Keratinocyte (primary cell): Measurements from ENCODE around the gene PLCB3. TPM values are rescaled to one million over a fixed set of nuclear protein-coding genes. Genes with fewer than 3 reads are reported as not detected.

Source experiments
- DNase-seq: peaks from one replicate; pipeline ENCODE4 v3.0.0-alpha.2; 2011; ENCODE audit warnings: low read depth, missing footprints, low spot score
- FAIRE-seq: peaks from 2 replicates; lab custom pipeline; 2011; peaks lifted over from hg19 to GRCh38; lab: Jason Lieb, UNC
- H2AFZ ChIP-seq: 2 replicates; pipeline ENCODE4 v1.6.0; 2012; ENCODE audit warnings: low read length, control low read depth, inconsistent platforms; ENCODE audit not compliant: control insufficient read depth
- H3K27ac ChIP-seq: 2 replicates; pipeline ENCODE4 v1.5.1; 2011; ENCODE audit warnings: low read length; ENCODE audit not compliant: control insufficient read depth, insufficient read depth
- H3K27me3 ChIP-seq: 3 replicates; pipeline ENCODE4 v1.6.0; 2011; ENCODE audit warnings: low read length; ENCODE audit not compliant: control insufficient read depth, insufficient read depth; ENCODE audit errors: extremely low read depth
- H3K36me3 ChIP-seq, 2 experiments: 2 replicates in 1 of 2; 3 replicates in 1 of 2; pipeline ENCODE4 v1.5.1; 2011; ENCODE audit warnings: low read length in 2 of 2, mild to moderate bottlenecking in 1 of 2; ENCODE audit not compliant: control insufficient read depth in 2 of 2, insufficient read depth in 2 of 2; ENCODE audit errors: extremely low read depth in 1 of 2
- H3K4me1 ChIP-seq: 3 replicates; pipeline ENCODE4 v1.5.1; 2011; ENCODE audit warnings: low read length; ENCODE audit not compliant: control insufficient read depth, insufficient read depth; ENCODE audit errors: extremely low read depth
- H3K4me2 ChIP-seq: 3 replicates; pipeline ENCODE4 v1.6.0; 2011; ENCODE audit warnings: low read depth, low read length; ENCODE audit not compliant: control insufficient read depth, insufficient read depth; ENCODE audit errors: extremely low read depth
- H3K4me3 ChIP-seq, 3 experiments: fragments of 200-600 bp in 1 of 3; sonication (generic) in 1 of 3; 2 replicates in 2 of 3; 3 replicates in 1 of 3; pipeline ENCODE4 v1.5.1; 2011 to 2016; ENCODE audit warnings: low read length in 3 of 3, mild to moderate bottlenecking in 3 of 3, control low read depth in 2 of 3, inconsistent platforms in 1 of 3, low read depth in 1 of 3, mixed read lengths in 1 of 3, mixed run types in 1 of 3, moderate library complexity in 1 of 3; ENCODE audit not compliant: control insufficient read depth in 2 of 3, insufficient read depth in 2 of 3; ENCODE audit errors: extremely low read depth in 1 of 3
- H3K79me2 ChIP-seq: 2 replicates; pipeline ENCODE4 v1.6.0; 2012; ENCODE audit warnings: low read length; ENCODE audit not compliant: control insufficient read depth, insufficient read depth
- H3K9ac ChIP-seq: 3 replicates; pipeline ENCODE4 v1.6.0; 2011; ENCODE audit warnings: low read length; ENCODE audit not compliant: control insufficient read depth, insufficient read depth; ENCODE audit errors: extremely low read depth
- H3K9me1 ChIP-seq: 3 replicates; pipeline ENCODE4 v1.6.0; 2011; ENCODE audit warnings: low read length; ENCODE audit not compliant: control insufficient read depth, insufficient read depth; ENCODE audit errors: extremely low read depth
- H3K9me3 ChIP-seq: 2 replicates; pipeline ENCODE4 v1.5.1; 2012; ENCODE audit warnings: low read depth, low read length; ENCODE audit not compliant: control insufficient read depth
- H4K20me1 ChIP-seq: 3 replicates; pipeline ENCODE4 v1.6.0; 2011; ENCODE audit warnings: low read length; ENCODE audit not compliant: control insufficient read depth, insufficient read depth; ENCODE audit errors: extremely low read depth
- EZH2 ChIP-seq: IDR thresholded peaks from one replicate; pipeline ENCODE4 v1.6.1; 2012; ENCODE audit warnings: inconsistent platforms, mild to moderate bottlenecking, low read length, moderate library complexity
- dilution Hi-C: fragments of 300-500 bp; cut with MboI; formaldehyde crosslinking; loops from one replicate; pipeline ENCODE4 v1.7.0; 2020; ENCODE audit warnings: low sequenced_read_pairs; ENCODE audit not compliant: extremely low pct_ligation_motif_present
- polyA plus RNA-seq, 5 experiments: library from polyadenylated mRNA; depleted of rRNA in 3 of 5; stranded (reverse) in 3 of 5; stranded (forward) in 1 of 5; unstranded in 1 of 5; fragments of >200 nt; gene quantifications; 1 replicate in 1 of 5; 2 replicates in 3 of 5; 3 replicates in 1 of 5; pipeline versions ENCODE4 v1.2.1 to v1.2.3, GENCODE V29; 2011 to 2012; ENCODE audit warnings: missing spikeins in 2 of 5, low read depth in 1 of 5, low replicate concordance in 1 of 5
- TF ChIP-seq, protein P1 (sequence below), 3 experiments: IDR thresholded peaks in 1 of 3; conservative IDR thresholded peaks in 1 of 3; optimal IDR thresholded peaks in 1 of 3; 2 replicates in 2 of 3; 3 replicates in 1 of 3; pipeline versions ENCODE3 to v1.5.1; 2011; ENCODE audit warnings: low read length in 3 of 3, mild to moderate bottlenecking in 3 of 3, moderate library complexity in 2 of 3, control low read depth in 1 of 3, inconsistent platforms in 1 of 3; ENCODE audit not compliant: insufficient read depth in 2 of 3; ENCODE audit errors: extremely low read depth in 1 of 3

PLCB3 gene
- polyA plus RNA-seq, 1 donor (not counting 4 experiments of a cell fraction or from before 2014, with no cell fraction given): 32.5 TPM

DNA sequence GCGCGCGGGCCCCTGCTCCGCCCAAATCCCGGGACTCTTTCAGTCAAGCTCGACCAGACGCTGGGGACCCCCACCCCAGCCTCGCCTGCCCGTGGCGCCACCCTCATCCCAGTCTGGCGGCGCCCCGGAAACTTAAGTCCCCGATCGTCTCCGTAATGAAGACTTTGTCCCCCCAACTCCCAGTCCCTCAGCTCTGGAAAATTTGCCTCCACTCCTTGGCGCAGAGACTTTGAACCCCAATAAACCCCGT lies 348 bp downstream of the PLCB3 start:
- H3K9ac ChIP-seq: peak overlapping the region; percentile 90
- no peaks in the 10 kb centered on the region for H3K9me1 ChIP-seq
- peaks cover 18 to 28% of the 10 kb centered on the region in 2 experiments for H3K36me3 ChIP-seq
- no peak overlapping the region for H2AFZ ChIP-seq
- peaks cover 37% of the 10 kb centered on the region for H3K79me2 ChIP-seq
- H3K4me2 ChIP-seq: peak overlapping the region; percentile 87
- H4K20me1 ChIP-seq: peaks cover 8% of the 10 kb centered on the region
- FAIRE-seq: no peak
- DNase-seq: no peak
- H3K27ac ChIP-seq: peak overlapping the region; percentile 61
- no peaks in the 10 kb centered on the region for H3K9me3 ChIP-seq
- TF ChIP-seq, protein P1, sequence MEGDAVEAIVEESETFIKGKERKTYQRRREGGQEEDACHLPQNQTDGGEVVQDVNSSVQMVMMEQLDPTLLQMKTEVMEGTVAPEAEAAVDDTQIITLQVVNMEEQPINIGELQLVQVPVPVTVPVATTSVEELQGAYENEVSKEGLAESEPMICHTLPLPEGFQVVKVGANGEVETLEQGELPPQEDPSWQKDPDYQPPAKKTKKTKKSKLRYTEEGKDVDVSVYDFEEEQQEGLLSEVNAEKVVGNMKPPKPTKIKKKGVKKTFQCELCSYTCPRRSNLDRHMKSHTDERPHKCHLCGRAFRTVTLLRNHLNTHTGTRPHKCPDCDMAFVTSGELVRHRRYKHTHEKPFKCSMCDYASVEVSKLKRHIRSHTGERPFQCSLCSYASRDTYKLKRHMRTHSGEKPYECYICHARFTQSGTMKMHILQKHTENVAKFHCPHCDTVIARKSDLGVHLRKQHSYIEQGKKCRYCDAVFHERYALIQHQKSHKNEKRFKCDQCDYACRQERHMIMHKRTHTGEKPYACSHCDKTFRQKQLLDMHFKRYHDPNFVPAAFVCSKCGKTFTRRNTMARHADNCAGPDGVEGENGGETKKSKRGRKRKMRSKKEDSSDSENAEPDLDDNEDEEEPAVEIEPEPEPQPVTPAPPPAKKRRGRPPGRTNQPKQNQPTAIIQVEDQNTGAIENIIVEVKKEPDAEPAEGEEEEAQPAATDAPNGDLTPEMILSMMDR (optimal IDR thresholded peaks at IDR 0.05 in 1 of 3, IDR thresholded peaks at IDR 0.05 in 1 of 3, conservative IDR thresholded peaks at IDR 0.05 in 1 of 3; ENCODE audit: extremely low read depth in 1 of 3, insufficient read depth in 2 of 3, low read length in 3 of 3): no peak
- TF ChIP-seq EZH2: no peak
- dilution Hi-C loops: no loop called here
- peak overlapping the region; percentile 77 to 96 (median 96) for H3K4me3 ChIP-seq
- H3K4me1 ChIP-seq: peaks cover 27% of the 10 kb centered on the region
- H3K27me3 ChIP-seq: no peaks in the 10 kb centered on the region

DNA sequence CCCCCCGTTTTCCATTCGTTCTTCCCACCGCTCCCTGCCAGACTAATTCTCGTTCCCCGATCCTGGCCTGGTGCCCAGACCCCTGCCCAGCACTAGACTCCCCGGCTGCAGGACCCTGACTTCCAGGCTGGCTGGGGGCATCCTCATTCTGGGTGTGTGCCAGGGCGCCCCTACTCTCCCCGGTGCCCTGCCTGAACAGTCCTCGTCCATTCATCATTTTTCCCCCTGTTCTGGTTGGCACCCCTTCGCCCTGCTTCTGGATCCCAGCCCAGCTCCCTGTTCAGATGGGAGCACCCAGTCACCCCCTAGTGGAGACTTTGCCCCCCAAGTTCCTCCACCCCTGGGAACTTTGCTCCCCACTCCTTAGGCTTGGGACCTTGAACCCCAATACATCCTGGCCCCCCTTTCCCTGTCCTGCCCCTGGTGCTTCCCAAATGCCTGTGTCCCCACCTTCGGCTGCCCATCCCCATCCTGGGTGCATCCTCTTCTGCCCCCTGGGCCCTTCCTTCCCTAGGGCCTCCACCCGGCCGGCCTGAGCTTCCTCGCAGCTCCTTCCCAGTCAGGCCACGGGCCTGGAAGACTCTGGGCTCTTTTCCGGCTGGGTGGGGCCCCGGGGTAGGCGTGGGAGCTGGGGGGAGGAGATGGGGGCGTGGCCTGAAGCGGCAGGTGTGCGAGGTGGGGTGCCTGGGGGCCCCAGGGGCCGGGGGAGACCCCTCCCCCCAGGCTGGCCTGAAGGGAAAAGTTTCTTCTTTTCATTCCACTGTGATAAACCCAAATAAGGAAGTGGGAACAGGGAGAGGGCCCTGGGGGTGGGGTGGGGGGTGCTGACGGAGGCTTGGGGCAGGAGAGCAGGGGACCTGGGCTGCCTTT lies 908 bp downstream of the PLCB3 start:
- Histone ChIP-seq H3K36me3 (peaks cover 19 to 30% of the 10 kb centered on the region in 2 experiments), H3K79me2 (peaks cover 37% of the 10 kb centered on the region), H3K9ac (peak overlapping the region; percentile 90), H3K4me2 (peak overlapping the region; percentile 87), H2AFZ (no peak overlapping the region), H3K4me3 (peak overlapping the region; percentile 77 to 96 (median 96)), H3K27me3 (no peaks in the 10 kb centered on the region), H4K20me1 (peaks cover 8% of the 10 kb centered on the region), H3K27ac (peak overlapping the region; percentile 61), H3K4me1 (peaks cover 26% of the 10 kb centered on the region), H3K9me3 (no peaks in the 10 kb centered on the region), H3K9me1 (no peaks in the 10 kb centered on the region)
- DNase-seq (no peak), FAIRE-seq (no peak)
- dilution Hi-C loops: no loop called here
- TF ChIP-seq, protein P1 (optimal IDR thresholded peaks at IDR 0.05 in 1 of 3, IDR thresholded peaks at IDR 0.05 in 1 of 3, conservative IDR thresholded peaks at IDR 0.05 in 1 of 3; ENCODE audit: extremely low read depth in 1 of 3, insufficient read depth in 2 of 3, low read length in 3 of 3): peak in 2 of 3 experiments; percentile 40 to 67
- TF ChIP-seq EZH2: no peak
